Measurements from ENCODE around the gene NELL2.
"Not testable (repeated sequence)": the region's sequence is repeated elsewhere in the genome, so short reads cannot be mapped to it uniquely, and the experiment has no call there.

DNA sequence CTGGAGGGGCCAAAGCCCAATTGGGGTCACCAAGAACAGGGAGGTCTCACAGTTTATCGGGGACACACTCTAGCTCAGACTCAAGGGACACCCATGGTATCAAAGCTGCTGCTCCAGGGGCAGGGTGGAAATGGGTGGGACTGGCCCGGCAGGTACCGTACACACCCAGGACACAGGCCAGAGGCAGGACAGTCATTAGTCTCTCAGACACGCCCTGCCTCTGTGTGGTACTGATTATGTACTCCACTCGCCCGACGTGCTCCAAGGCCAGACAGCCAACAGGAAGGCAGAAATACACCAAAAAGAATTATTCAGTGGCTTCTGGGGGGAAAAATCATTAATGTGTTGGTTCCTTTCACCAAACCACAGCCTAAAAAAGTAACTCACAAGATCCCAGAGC, 41.1 kb downstream of the NELL2 start:
- TF ChIP-seq CTCF (conservative IDR thresholded peaks at IDR 0.05 in 1 of 2, IDR thresholded peaks at IDR 0.05 in 1 of 2; ENCODE audit: extremely low read depth in 1 of 2, insufficient read depth in 1 of 2, low read depth in 1 of 2, low read length in 2 of 2); EZH2 (IDR thresholded peaks at IDR 0.05; ENCODE audit: borderline replicate concordance, low read length): not testable (repeated sequence)
